Fibroblast of villous mesenchyme (primary cell): ENCODE measurements around the gene GPR4. TPM values are rescaled to one million over a fixed set of nuclear protein-coding genes. Genes with fewer than 3 reads are reported as not detected.
A peak's percentile ranks its signal among the peaks of the same experiment; 100 is the strongest.

ENCODE experiments used
- DNase-seq: peaks from one replicate; pipeline ENCODE4 v3.0.0-alpha.2; 2010; ENCODE audit warnings: low read depth
- H3K4me3 ChIP-seq: 2 replicates; pipeline ENCODE4 v1.5.1; 2011; ENCODE audit warnings: low read depth, mild to moderate bottlenecking, low read length
- CTCF ChIP-seq: IDR thresholded peaks from 2 replicates; pipeline ENCODE4 v1.5.1; 2012; ENCODE audit warnings: low read depth, mild to moderate bottlenecking, low read length; ENCODE audit not compliant: insufficient read depth
- small RNA-seq: library from RNA; depleted of rRNA; stranded (forward); fragments of <200 nt; gene quantifications from one replicate; pipeline ENCODE3, GENCODE V24; 2012
- total RNA-seq: library from RNA; depleted of rRNA; stranded (reverse); fragments of >200 nt; gene quantifications from 2 replicates; pipeline ENCODE4 v1.2.3, GENCODE V29; 2012

The GPR4 gene
- total RNA-seq, 1 donor = not detected

DNA sequence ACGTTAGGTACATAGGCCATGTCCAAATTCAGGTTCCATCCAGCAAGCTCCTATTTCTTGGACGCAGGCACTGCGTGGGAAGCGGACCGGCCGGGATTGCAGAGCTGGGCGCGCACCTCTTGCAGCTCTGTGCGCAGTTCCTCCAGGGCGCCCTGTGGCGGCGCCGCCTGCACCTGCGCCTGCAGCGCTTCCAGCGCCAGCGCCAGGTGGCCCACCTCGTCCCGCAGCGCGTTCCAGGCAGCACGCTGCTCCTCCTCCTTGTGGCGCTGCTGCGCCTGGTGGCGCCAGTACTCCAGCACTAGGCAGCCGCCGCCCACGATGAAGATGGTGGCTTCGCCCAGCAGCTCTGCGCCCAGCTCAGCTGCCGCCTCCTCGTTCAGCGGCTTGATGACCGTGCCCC is 48.5 kb downstream of the GPR4 start:
- no peak for DNase-seq
- H3K4me3 ChIP-seq = no peak overlapping the region
- no peak for TF ChIP-seq CTCF

- H3K4me3 ChIP-seq = no peak overlapping the region
- peak; percentile 58 for DNase-seq
- no peak for TF ChIP-seq CTCF
Measured at GRCh38 chr19:45547965-45548609, 53.9 kb downstream of the GPR4 start.

- no peak for TF ChIP-seq CTCF
- no peak overlapping the region for H3K4me3 ChIP-seq
- DNase-seq = no peak
Measured at GRCh38 chr19:45547211-45547770, 54.7 kb downstream of the GPR4 start.

DNA sequence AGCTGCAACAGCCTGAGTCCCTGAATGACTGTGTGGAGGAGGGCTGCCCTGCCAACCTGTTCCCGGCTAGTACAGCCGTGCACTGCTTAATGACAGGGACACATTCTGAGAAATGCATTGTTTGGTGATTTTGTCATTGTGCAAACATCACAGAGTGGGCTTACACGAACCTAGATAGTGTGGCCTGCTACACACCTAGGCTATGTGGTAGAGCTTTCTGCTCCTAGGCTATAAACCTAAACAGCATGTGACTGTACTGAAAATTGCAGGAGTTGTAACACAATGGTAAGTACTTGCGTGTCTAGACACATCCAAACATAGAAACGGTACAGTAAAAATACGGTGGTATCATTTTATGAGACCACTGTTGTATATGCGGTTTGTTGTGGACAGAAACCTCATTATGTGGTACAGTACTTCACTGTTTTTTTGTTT is 59.8 kb downstream of the GPR4 start:
- DNase-seq = no peak
- TF ChIP-seq CTCF = no peak
- no peak overlapping the region for H3K4me3 ChIP-seq

Small RNA genes lying within 50 kb of the gene (small RNA-seq; reads per million reads assigned to genes)
- not detected for gene RN7SL836P

Other genes with a start within 250 kb of the GPR4 start
- 53.5 and 73.0 TPM in 2 replicates for gene ERCC2, start 231.6 kb downstream of the GPR4 start, total RNA-seq
- gene PPP1R13L, start 197.1 kb downstream of the GPR4 start, total RNA-seq = 5.6 and 8.4 TPM in 2 replicates
- 8.1 and 13.4 TPM in 2 replicates for gene POLR1G, start 195.6 kb downstream of the GPR4 start, total RNA-seq
- gene ERCC1, start 178.3 kb downstream of the GPR4 start, total RNA-seq = 73.0 and 88.9 TPM in 2 replicates
- 13.0 and 16.1 TPM in 2 replicates for gene FOSB, start 134.2 kb downstream of the GPR4 start, total RNA-seq
- 6.9 and 11.9 TPM in 2 replicates for gene RTN2, start 105.2 kb downstream of the GPR4 start, total RNA-seq
- 1.3 and 2.3 TPM in 2 replicates for gene PPM1N, start 103.8 kb downstream of the GPR4 start, total RNA-seq
- gene VASP, start 94.7 kb downstream of the GPR4 start, total RNA-seq = 158 and 185 TPM in 2 replicates
- 8.2 and 8.4 TPM in 2 replicates for gene OPA3, start 17.4 kb downstream of the GPR4 start, total RNA-seq
- gene EML2, start 37.2 kb upstream of the GPR4 start, total RNA-seq = 17.7 and 31.5 TPM in 2 replicates
- 0.32 TPM in 1 of 2 replicates, not detected in the other for gene GIPR, start 66.0 kb upstream of the GPR4 start, total RNA-seq
- 191 and 217 TPM in 2 replicates for gene SNRPD2, start 89.7 kb upstream of the GPR4 start, total RNA-seq
- gene QPCTL, start 90.5 kb upstream of the GPR4 start, total RNA-seq = 28.0 and 29.8 TPM in 2 replicates
- gene FBXO46, start 128.7 kb upstream of the GPR4 start, total RNA-seq = 7.4 and 12.5 TPM in 2 replicates
- gene MEIOSIN, start 131.2 kb upstream of the GPR4 start, total RNA-seq = not detected in 2 replicates
- gene SIX5, start 167.0 kb upstream of the GPR4 start, total RNA-seq = 8.4 and 8.6 TPM in 2 replicates
- gene DMPK, start 180.3 kb upstream of the GPR4 start, total RNA-seq = 46.4 and 53.1 TPM in 2 replicates
- 53.5 and 54.8 TPM in 2 replicates for gene DMWD, start 190.6 kb upstream of the GPR4 start, total RNA-seq
- under 0.01 and 0.32 TPM in 2 replicates for gene RSPH6A, start 213.1 kb upstream of the GPR4 start, total RNA-seq